Cardiac fibroblast (primary cell): Measurements from ENCODE around the gene PTPRU.

Experiments
- DNase-seq, 2 donors: peaks; one replicate each; pipeline versions ENCODE4 v3.0.0 to v3.0.0-alpha.2; 2010; ENCODE audit warnings: low read depth in 2 of 2
- H3K4me3 ChIP-seq, 2 donors: replicated peaks in 1 of 2; 1 replicate in 1 of 2; 2 replicates in 1 of 2; pipeline ENCODE4 v1.5.1; 2011; ENCODE audit warnings: low read depth in 2 of 2, low read length in 2 of 2, mild to moderate bottlenecking in 2 of 2, moderate library complexity in 1 of 2
- CTCF ChIP-seq: IDR thresholded peaks from one replicate; pipeline ENCODE4 v1.5.1; 2011; ENCODE audit warnings: low read depth, mild to moderate bottlenecking, low read length, inconsistent platforms

PTPRU gene

GRCh38 chr1:29370067-29370466, 133.7 kb downstream of the PTPRU start:
- no peak for DNase-seq
- H3K4me3 ChIP-seq = no peak overlapping the region
- TF ChIP-seq CTCF = no peak

- H3K4me3 ChIP-seq = no peak overlapping the region
- TF ChIP-seq CTCF = no peak
- no peak for DNase-seq
Measured at GRCh38 chr1:29371332-29371731, 135.0 kb downstream of the PTPRU start.

GRCh38 chr1:29372108-29372507, 135.8 kb downstream of the PTPRU start:
- no peak for DNase-seq
- TF ChIP-seq CTCF = no peak
- H3K4me3 ChIP-seq = no peak overlapping the region
